AG04450 (cell line): Measurements from ENCODE around the gene PPM1H. TPM values are rescaled to one million over a fixed set of nuclear protein-coding genes. Genes with fewer than 3 reads are reported as not detected.

ENCODE experiments used
- CTCF ChIA-PET: fragments of 300-600, 350-600 bp; formaldehyde crosslinking; extraction: SDS; loops from one replicate; lab custom pipeline; 2022; ENCODE audit warnings: antibody characterized with exemption, inconsistent platforms; lab: Charles Lee
- POLR2A ChIA-PET: fragments of 350-600 bp; formaldehyde crosslinking; extraction: SDS; loops from one replicate; lab custom pipeline; 2021; ENCODE audit warnings: antibody characterized with exemption, inconsistent platforms; lab: Yijun Ruan, JAX
- DNase-seq: peaks from one replicate; pipeline ENCODE4 v3.0.0-alpha.2; 2011; ENCODE audit warnings: low read depth, low spot score
- H3K27ac ChIP-seq: one replicate; pipeline ENCODE4 v1.5.1; 2012; ENCODE audit warnings: low read depth, low read length, control low read depth
- H3K27me3 ChIP-seq: one replicate; pipeline ENCODE4 v1.6.0; 2012; ENCODE audit warnings: low read length; ENCODE audit not compliant: control insufficient read depth, insufficient read depth
- H3K4me3 ChIP-seq: 2 replicates; pipeline ENCODE4 v1.5.1; 2011; ENCODE audit warnings: mild to moderate bottlenecking, low read depth, low read length, control low read depth
- H3K9me3 ChIP-seq: 2 replicates; pipeline ENCODE4 v1.5.1; 2012; ENCODE audit warnings: low read length; ENCODE audit not compliant: control insufficient read depth, insufficient read depth
- polyA plus RNA-seq: library from polyadenylated mRNA; depleted of rRNA; stranded (reverse); fragments of >200 nt; gene quantifications from 2 replicates; pipeline ENCODE4 v1.2.3, GENCODE V29; 2011
- TF ChIP-seq, protein P1 (sequence below): IDR thresholded peaks from 2 replicates; pipeline ENCODE4 v1.5.1; 2011; ENCODE audit warnings: low read depth, low read length, control low read depth, inconsistent platforms

PPM1H gene
- polyA plus RNA-seq, 1 experiment = 0.12 TPM

DNA sequence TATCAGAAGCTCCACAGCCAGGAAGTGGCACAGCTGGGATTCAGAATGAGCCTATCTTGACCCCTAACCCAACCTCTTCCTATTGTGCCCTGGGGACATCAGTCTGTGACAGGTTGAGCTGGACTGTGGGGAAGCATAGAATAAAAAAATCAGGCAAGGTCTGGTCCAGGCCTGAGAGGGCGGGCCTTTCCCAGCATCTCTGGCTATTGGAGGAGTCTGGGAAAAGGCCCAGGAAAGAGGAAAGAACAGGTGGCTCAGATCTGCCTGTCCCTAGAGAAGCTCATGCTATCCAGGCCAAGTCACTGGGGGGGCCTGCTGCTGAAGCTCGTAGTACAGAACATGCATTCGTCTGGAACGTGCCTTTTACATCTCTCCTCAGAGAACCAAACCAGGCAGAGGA, 100.5 kb downstream of the PPM1H start:
- Histone ChIP-seq H3K4me3 (no peak overlapping the region), H3K27ac (no peak overlapping the region), H3K9me3 (no peaks in the 10 kb centered on the region), H3K27me3 (no peaks in the 10 kb centered on the region)
- POLR2A ChIA-PET = no interaction called here
- CTCF ChIA-PET = interaction anchor here (1.0 to 1.3 kb wide), 3 partner anchors 21 to 253 kb away, joined by 3 to 4 read pairs (median 3); no protein-coding TSS in a partner anchor
- TF ChIP-seq, protein P1, sequence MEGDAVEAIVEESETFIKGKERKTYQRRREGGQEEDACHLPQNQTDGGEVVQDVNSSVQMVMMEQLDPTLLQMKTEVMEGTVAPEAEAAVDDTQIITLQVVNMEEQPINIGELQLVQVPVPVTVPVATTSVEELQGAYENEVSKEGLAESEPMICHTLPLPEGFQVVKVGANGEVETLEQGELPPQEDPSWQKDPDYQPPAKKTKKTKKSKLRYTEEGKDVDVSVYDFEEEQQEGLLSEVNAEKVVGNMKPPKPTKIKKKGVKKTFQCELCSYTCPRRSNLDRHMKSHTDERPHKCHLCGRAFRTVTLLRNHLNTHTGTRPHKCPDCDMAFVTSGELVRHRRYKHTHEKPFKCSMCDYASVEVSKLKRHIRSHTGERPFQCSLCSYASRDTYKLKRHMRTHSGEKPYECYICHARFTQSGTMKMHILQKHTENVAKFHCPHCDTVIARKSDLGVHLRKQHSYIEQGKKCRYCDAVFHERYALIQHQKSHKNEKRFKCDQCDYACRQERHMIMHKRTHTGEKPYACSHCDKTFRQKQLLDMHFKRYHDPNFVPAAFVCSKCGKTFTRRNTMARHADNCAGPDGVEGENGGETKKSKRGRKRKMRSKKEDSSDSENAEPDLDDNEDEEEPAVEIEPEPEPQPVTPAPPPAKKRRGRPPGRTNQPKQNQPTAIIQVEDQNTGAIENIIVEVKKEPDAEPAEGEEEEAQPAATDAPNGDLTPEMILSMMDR = no peak
- no peak for DNase-seq

DNA sequence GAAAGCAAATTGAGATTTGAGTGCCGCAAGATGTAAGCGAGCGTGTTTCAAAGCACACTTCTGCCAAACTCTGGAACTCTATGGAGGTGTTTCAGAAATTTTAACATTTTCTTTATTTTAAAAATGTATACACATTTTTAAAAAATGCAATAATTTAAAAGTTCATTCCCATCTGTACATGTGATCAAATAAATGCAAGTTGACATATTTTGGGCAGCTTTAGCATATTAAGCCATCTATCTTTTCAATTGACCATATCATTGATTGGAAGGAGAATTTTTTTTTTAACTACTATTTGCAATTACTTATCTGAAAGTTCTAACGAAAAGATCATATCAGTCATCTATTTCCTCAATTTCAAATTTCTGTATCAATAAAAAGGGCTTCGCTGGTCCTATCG, 101.3 kb downstream of the PPM1H start:
- H3K27ac ChIP-seq = no peak overlapping the region
- no peaks in the 10 kb centered on the region for H3K9me3 ChIP-seq
- no peak overlapping the region for H3K4me3 ChIP-seq
- POLR2A ChIA-PET = no interaction called here
- H3K27me3 ChIP-seq = no peaks in the 10 kb centered on the region
- no peak for DNase-seq
- TF ChIP-seq, protein P1 = no peak
- CTCF ChIA-PET = interaction anchor here (3.2 kb wide), 1 partner anchor 20 kb away, joined by 12 read pairs; no protein-coding TSS in a partner anchor

DNA sequence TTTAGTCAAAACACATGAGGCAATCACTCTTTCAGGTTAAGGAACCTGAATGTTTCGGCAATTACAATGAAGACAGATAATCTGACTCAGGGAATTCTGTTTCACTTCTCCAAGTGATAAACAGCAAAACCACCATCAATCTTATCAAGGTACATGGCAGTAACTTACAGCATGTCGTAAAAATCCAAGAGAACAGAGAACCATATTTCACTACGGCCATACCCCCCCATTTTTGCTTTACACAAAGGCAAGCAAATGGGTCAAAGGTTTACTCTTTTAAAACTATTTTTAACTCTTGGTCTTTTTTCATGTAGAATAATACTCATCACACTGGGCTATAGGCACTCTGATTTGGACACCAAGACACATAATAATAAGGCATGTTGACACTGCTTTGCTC, 102.4 kb downstream of the PPM1H start:
- no peak overlapping the region for H3K27ac ChIP-seq
- TF ChIP-seq, protein P1 = no peak
- no peak for DNase-seq
- no peaks in the 10 kb centered on the region for H3K9me3 ChIP-seq
- H3K27me3 ChIP-seq = peaks cover 5% of the 10 kb centered on the region
- POLR2A ChIA-PET = no interaction called here
- H3K4me3 ChIP-seq = no peak overlapping the region
- CTCF ChIA-PET = interaction anchor here (3.2 kb wide), 1 partner anchor 19 kb away, joined by 12 read pairs; no protein-coding TSS in a partner anchor

DNA sequence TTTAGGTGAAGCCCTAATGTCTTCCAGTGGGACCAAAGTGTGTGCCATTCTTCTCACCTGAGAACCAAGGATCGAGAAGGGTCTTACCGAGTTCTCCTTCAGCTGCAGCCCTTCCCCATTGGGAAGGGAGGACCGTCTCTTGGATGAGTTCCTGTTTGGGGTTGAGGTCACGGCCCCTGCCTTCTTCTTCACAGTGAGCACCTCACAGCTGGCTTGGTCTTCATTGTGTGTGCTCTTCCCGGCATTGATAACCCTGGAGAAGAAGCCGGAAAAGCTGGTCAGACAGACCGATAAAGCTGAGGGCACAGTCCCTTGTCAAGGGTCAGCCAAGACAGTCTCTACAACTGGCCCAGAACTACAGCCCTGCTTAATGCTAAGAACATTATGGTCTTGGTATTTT, 102.9 kb downstream of the PPM1H start:
- TF ChIP-seq, protein P1 = no peak
- ChIA-PET POLR2A (no interaction called here), CTCF (interaction anchor here (3.2 kb wide), 1 partner anchor 19 kb away, joined by 12 read pairs; no protein-coding TSS in a partner anchor)
- peaks cover 5% of the 10 kb centered on the region for H3K27me3 ChIP-seq
- DNase-seq = no peak
- no peak overlapping the region for H3K27ac ChIP-seq
- H3K4me3 ChIP-seq = no peak overlapping the region
- H3K9me3 ChIP-seq = no peaks in the 10 kb centered on the region

DNA sequence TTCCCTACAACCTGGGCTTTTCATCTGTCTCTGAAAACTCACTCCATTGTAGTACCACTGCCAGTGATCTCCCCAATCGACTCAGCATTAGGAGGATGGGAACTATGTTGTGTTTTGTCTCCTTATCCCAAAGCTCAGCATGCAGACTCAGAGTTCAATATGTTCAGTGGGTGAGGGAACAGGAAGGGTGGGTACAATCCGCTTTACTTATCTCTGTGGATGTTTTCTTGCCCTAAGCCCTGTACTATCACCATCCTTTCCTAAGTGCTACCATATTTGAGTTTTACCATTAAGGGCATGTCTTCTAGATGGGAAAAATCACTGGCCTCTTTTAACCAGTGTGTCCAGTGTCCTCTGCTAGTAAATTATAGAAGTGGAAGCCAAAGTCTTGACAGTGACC, 107.1 kb downstream of the PPM1H start:
- POLR2A ChIA-PET = no interaction called here
- H3K9me3 ChIP-seq = no peaks in the 10 kb centered on the region
- CTCF ChIA-PET = interaction anchor here (1.3 to 2.5 kb wide), 2 partner anchors 14 to 241 kb away, joined by 3 to 13 read pairs; no protein-coding TSS in a partner anchor
- TF ChIP-seq, protein P1 = no peak
- no peak for DNase-seq
- H3K4me3 ChIP-seq = no peak overlapping the region
- peaks cover 8% of the 10 kb centered on the region for H3K27me3 ChIP-seq
- no peak overlapping the region for H3K27ac ChIP-seq
